Brain microvascular endothelial cell (primary cell): ENCODE data around the gene CFAP20DC.

Experiments used
- DNase-seq: peaks from one replicate; pipeline ENCODE4 v3.0.0-alpha.2; 2020
- H3K27ac ChIP-seq: fragments of 250-450 bp; sonication (Bioruptor Pico); 2 replicates; pipeline ENCODE4 v1.5.1; 2020; ENCODE audit warnings: mild to moderate bottlenecking, moderate library complexity
- H3K27me3 ChIP-seq: fragments of 250-450 bp; sonication (Bioruptor Pico); replicated peaks from 2 replicates; pipeline ENCODE4 v1.5.1; 2020; ENCODE audit warnings: mild to moderate bottlenecking
- H3K36me3 ChIP-seq: fragments of 250-450 bp; sonication (Bioruptor Pico); replicated peaks from 2 replicates; pipeline ENCODE4 v1.5.1; 2020; ENCODE audit warnings: mild to moderate bottlenecking
- H3K4me3 ChIP-seq: 2 replicates; pipeline ENCODE4 v1.5.1; 2011; ENCODE audit warnings: low read depth, mild to moderate bottlenecking, control low read depth, low read length, moderate library complexity
- CTCF ChIP-seq: IDR thresholded peaks from 2 replicates; pipeline ENCODE4 v1.5.1; 2011; ENCODE audit warnings: low read depth, mild to moderate bottlenecking, moderate library complexity, low read length, control low read depth, inconsistent platforms; ENCODE audit errors: missing control alignments
- in situ Hi-C: cut with HindIII; loops from 2 replicates; pipeline ENCODE4 v1.10.0; 2017; ENCODE audit warnings: low sequenced_read_pairs, low pct_ligation_motif_present

CFAP20DC gene

DNA sequence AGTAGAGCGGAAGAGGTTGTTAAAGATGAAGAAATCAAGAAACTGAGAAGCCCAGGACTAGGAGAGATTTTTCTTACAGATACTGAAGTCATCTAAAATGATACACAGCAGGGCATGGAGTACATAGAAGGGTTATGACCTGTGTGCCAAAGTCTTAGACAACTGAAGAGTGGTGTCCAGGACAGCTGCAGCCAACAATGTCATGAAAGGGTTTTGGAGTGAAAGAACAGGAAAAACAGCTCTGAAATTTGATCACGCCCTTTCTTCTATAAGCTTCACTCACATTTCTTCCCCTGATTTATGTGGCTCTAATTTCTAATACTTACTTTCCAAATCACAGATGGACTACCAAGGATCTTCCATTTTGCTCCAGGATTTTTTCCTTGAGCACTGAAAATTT lies 3.0 kb downstream of the CFAP20DC start:
- in situ Hi-C loops: no loop called here

DNA sequence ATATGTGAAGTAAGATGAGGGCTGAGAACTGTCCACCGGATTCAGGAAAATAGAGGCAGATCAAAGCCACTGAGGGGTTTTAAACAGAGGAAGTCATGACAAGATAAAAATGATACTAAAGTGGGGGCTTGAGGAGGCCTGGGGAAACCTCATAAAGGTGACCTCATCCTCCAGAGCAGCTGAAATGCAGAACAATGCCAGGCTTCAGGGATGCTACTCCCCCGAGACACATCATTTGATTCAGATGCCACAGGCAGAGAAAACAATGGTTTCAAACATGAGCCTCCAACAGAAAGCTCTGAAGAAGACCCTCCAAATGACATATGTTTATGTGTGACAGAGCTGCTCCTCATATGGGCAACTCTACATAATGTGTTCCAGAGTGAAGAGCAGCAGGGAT lies 6.4 kb downstream of the CFAP20DC start:
- Histone ChIP-seq H3K27ac (no peak overlapping the region), H3K27me3 (no peaks in the 10 kb centered on the region), H3K36me3 (no peaks in the 10 kb centered on the region), H3K4me3 (no peak overlapping the region)
- TF ChIP-seq CTCF: no peak
- in situ Hi-C loops: no loop called here
- no peak for DNase-seq

More for the DNA sequence above, 3.0 kb downstream of the CFAP20DC start:
- TF ChIP-seq CTCF: no peak
- no peaks in the 10 kb centered on the region for H3K27me3 ChIP-seq
- DNase-seq: no peak
- H3K36me3 ChIP-seq: no peaks in the 10 kb centered on the region
- no peak overlapping the region for H3K4me3 ChIP-seq
- H3K27ac ChIP-seq: no peak overlapping the region

GRCh38 chr3:59040902-59041301 lies 8.9 kb downstream of the CFAP20DC start:
- Histone ChIP-seq H3K27ac (no peak overlapping the region), H3K4me3 (no peak overlapping the region), H3K27me3 (no peaks in the 10 kb centered on the region), H3K36me3 (no peaks in the 10 kb centered on the region)
- DNase-seq: no peak
- in situ Hi-C loops: no loop called here
- no peak for TF ChIP-seq CTCF

DNA sequence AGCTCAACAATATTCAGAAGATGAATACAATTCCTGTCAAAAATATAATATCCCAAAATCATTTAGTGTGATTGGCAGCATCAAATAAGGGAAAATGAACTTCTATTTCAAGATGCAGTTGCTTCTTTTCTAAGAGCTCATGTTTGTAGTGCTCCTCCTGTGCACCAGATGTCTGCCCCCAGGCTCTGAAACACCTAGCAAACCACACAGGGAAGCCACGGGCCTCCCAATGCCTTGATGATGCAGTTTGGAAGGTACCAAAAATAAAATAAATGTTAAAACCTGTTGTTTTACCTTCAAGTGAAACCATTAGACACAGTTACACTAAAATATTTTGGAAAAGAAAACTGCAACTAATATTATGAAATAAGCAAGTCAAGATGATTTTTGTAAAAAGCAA lies 22.2 kb downstream of the CFAP20DC start:
- Histone ChIP-seq H3K27me3 (no peaks in the 10 kb centered on the region), H3K36me3 (no peaks in the 10 kb centered on the region), H3K4me3 (no peak overlapping the region), H3K27ac (no peak overlapping the region)
- in situ Hi-C loops: no loop called here
- DNase-seq: no peak
- no peak for TF ChIP-seq CTCF

GRCh38 chr3:59023612-59024011 lies 26.2 kb downstream of the CFAP20DC start:
- Histone ChIP-seq H3K36me3 (no peaks in the 10 kb centered on the region), H3K27me3 (no peaks in the 10 kb centered on the region), H3K27ac (no peak overlapping the region), H3K4me3 (no peak overlapping the region)
- no peak for TF ChIP-seq CTCF
- in situ Hi-C loops: no loop called here
- no peak for DNase-seq

DNA sequence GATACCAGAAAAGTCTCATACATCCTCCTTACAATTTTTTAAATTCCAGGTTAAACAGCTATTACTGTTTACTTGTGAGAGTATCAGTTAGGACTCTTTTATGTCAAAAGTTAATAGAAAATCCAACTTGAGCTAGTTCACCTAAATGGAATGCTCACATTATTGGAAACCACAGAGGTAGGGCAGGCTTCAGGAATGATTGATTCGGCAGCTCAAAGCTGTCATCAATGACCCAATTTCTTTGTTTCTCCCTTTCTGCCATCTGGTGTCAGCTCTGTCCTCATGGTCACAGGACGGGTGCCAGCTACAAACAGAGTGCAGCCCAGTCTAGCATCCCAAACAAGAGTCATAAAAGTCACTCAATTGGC lies 32.2 kb downstream of the CFAP20DC start:
- H3K36me3 ChIP-seq: no peaks in the 10 kb centered on the region
- no peak for TF ChIP-seq CTCF
- no peak for DNase-seq
- no peaks in the 10 kb centered on the region for H3K27me3 ChIP-seq
- H3K4me3 ChIP-seq: no peak overlapping the region
- in situ Hi-C loops: no loop called here
- H3K27ac ChIP-seq: no peak overlapping the region
